Mesendoderm (in vitro differentiated cells): Measurements from ENCODE around the gene RFX3.
"Not testable (repeated sequence)": the region's sequence is repeated elsewhere in the genome, so short reads cannot be mapped to it uniquely, and the experiment has no call there.

Experiments
- DNase-seq: peaks from one replicate; pipeline ENCODE4 v3.0.0; 2013
- H2AK5ac ChIP-seq: 2 replicates; pipeline ENCODE4 v1.6.1; 2013; ENCODE audit warnings: low read length, inconsistent platforms
- H2BK120ac ChIP-seq: 2 replicates; pipeline ENCODE4 v1.6.1; 2013; ENCODE audit warnings: low read depth, mild to moderate bottlenecking, low read length, moderate library complexity, mixed read lengths
- H2BK15ac ChIP-seq: replicated peaks from 2 replicates; pipeline ENCODE4 v1.6.1; 2013; ENCODE audit warnings: low read depth, mild to moderate bottlenecking, moderate library complexity
- H2BK5ac ChIP-seq: 2 replicates; pipeline ENCODE4 v1.6.1; 2013; ENCODE audit warnings: low read length, inconsistent platforms
- H3K18ac ChIP-seq: 2 replicates; pipeline ENCODE4 v1.6.1; 2013; ENCODE audit warnings: mild to moderate bottlenecking, low read length, mixed read lengths
- H3K23ac ChIP-seq: one replicate; pipeline ENCODE4 v1.6.1; 2013; ENCODE audit warnings: low read length
- H3K27ac ChIP-seq: 2 replicates; pipeline ENCODE4 v1.5.1; 2013; ENCODE audit warnings: low read depth, mild to moderate bottlenecking, inconsistent platforms, low read length, moderate library complexity
- H3K27me3 ChIP-seq: 2 replicates; pipeline ENCODE4 v1.6.1; 2013; ENCODE audit warnings: low read length, control low read depth, mild to moderate bottlenecking, inconsistent platforms; ENCODE audit not compliant: insufficient read depth, poor library complexity
- H3K36me3 ChIP-seq: 2 replicates; pipeline ENCODE4 v1.6.1; 2013; ENCODE audit warnings: low read length, inconsistent platforms; ENCODE audit not compliant: control insufficient read depth, insufficient read depth
- H3K4ac ChIP-seq: one replicate; pipeline ENCODE4 v1.6.1; 2013; ENCODE audit warnings: low read depth, mild to moderate bottlenecking, low read length, moderate library complexity
- H3K4me1 ChIP-seq: 2 replicates; pipeline ENCODE4 v1.6.1; 2013; ENCODE audit warnings: low read depth, low read length, inconsistent platforms; ENCODE audit not compliant: control insufficient read depth
- H3K4me2 ChIP-seq: 2 replicates; pipeline ENCODE4 v1.6.1; 2013; ENCODE audit warnings: low read length
- H3K4me3 ChIP-seq: 2 replicates; pipeline ENCODE4 v1.5.1; 2013; ENCODE audit warnings: mild to moderate bottlenecking, low read length
- H3K56ac ChIP-seq: one replicate; pipeline ENCODE4 v1.6.1; 2013; ENCODE audit warnings: low read length
- H3K79me1 ChIP-seq: 2 replicates; pipeline ENCODE4 v1.6.1; 2013; ENCODE audit warnings: low read length, inconsistent platforms
- H3K79me2 ChIP-seq: 2 replicates; pipeline ENCODE4 v1.6.1; 2013; ENCODE audit warnings: mild to moderate bottlenecking, low read length; ENCODE audit not compliant: control insufficient read depth, insufficient read depth
- H3K9ac ChIP-seq: 2 replicates; pipeline ENCODE4 v1.6.1; 2013; ENCODE audit warnings: low read length, inconsistent platforms
- H4K5ac ChIP-seq: one replicate; pipeline ENCODE4 v1.6.1; 2013; ENCODE audit warnings: low read length
- H4K8ac ChIP-seq: one replicate; pipeline ENCODE4 v1.6.1; 2013; ENCODE audit warnings: low read depth, mild to moderate bottlenecking, control low read depth, low read length, moderate library complexity
- WGBS: extraction: QIAGEN DNeasy Blood & Tissue Kit; methylation state at CpG from one replicate; pipeline ENCODE4 v1.1.7; 2013; ENCODE audit warnings: low lambda C conversion rate, missing lambda C conversion rate; ENCODE audit not compliant: insufficient coverage; ENCODE audit errors: extremely low coverage; 5-methylcytosine and 5-hydroxymethylcytosine counted together

The RFX3 gene

DNA sequence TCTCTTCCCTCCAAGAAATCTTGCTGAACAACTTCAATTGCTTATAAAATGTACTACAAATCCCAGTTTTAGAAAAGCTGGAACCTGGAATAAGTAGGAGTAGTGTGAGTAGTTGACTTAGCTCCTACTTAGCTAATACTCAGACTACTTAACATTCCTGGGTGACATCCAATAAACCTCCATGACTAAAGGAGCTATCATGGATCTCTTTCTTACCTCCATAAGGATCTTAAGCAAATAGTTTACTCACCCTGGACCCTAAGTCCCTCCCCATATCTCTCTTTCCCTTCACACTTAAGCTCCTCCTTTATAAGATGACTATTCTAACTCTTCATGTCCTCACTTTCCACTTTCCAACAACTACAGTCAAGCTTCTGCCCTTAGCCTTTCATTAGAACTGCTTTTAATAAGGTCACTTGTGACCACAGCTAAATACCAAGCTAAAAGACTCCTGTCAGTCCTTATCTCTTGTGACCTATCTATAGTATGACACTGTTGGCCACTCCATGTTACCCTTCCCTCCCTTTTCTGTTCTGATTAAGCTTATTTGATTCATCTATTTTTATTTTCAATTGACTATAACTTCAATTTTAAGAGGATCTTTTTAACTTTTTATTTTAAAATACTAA is 194.9 kb downstream of the RFX3 start:
- H3K27me3 ChIP-seq, result no peaks in the 10 kb centered on the region
- no peak overlapping the region for H2AK5ac ChIP-seq
- no peaks in the 10 kb centered on the region for H3K79me2 ChIP-seq
- H3K4ac ChIP-seq, result no peak overlapping the region
- H3K27ac ChIP-seq, result no peak overlapping the region
- H4K5ac ChIP-seq, result no peak overlapping the region
- H3K36me3 ChIP-seq, result no peaks in the 10 kb centered on the region
- H2BK15ac ChIP-seq, result no peak overlapping the region
- H3K9ac ChIP-seq, result no peak overlapping the region
- H2BK5ac ChIP-seq, result no peak overlapping the region
- H3K4me1 ChIP-seq, result no peaks in the 10 kb centered on the region
- no peak overlapping the region for H3K56ac ChIP-seq
- peak; percentile 16 for DNase-seq
- H2BK120ac ChIP-seq, result no peak overlapping the region
- H3K23ac ChIP-seq, result no peak overlapping the region
- no peak overlapping the region for H3K4me3 ChIP-seq
- no peaks in the 10 kb centered on the region for H3K79me1 ChIP-seq
- no peak overlapping the region for H3K18ac ChIP-seq
- no peak overlapping the region for H3K4me2 ChIP-seq
- no peak overlapping the region for H4K8ac ChIP-seq

DNA sequence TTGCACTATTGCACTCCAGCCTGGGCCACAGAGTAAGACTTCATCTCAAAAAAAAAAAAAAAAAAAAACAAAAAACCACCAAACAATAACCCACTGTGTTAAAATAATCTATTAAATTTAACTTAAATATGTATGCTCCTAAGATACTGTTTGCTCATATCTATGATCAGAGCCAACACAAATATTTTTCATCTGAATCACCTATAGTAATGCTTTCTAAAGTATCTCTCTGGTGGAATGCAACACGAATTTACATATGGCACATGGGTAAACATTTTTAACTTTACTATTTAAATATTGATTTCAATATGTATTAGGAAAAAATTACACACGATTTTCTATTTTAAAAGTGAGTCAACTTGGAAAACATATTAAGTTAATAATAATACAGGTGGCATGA is 196.4 kb downstream of the RFX3 start:
- Histone ChIP-seq H3K36me3 (no peaks in the 10 kb centered on the region), H3K23ac (no peak overlapping the region), H3K56ac (no peak overlapping the region), H2BK120ac (no peak overlapping the region), H3K27ac (no peak overlapping the region), H4K8ac (no peak overlapping the region), H2AK5ac (no peak overlapping the region), H4K5ac (no peak overlapping the region), H3K79me1 (no peaks in the 10 kb centered on the region), H3K4me2 (no peak overlapping the region), H2BK5ac (no peak overlapping the region), H3K4ac (no peak overlapping the region), H3K18ac (no peak overlapping the region), H2BK15ac (no peak overlapping the region), H3K79me2 (no peaks in the 10 kb centered on the region), H3K27me3 (no peaks in the 10 kb centered on the region), H3K4me3 (no peak overlapping the region), H3K4me1 (no peaks in the 10 kb centered on the region), H3K9ac (no peak overlapping the region)
- DNase-seq, result no peak
- no CpG with 5 or more reads among the region's 2 CpGs for WGBS

DNA sequence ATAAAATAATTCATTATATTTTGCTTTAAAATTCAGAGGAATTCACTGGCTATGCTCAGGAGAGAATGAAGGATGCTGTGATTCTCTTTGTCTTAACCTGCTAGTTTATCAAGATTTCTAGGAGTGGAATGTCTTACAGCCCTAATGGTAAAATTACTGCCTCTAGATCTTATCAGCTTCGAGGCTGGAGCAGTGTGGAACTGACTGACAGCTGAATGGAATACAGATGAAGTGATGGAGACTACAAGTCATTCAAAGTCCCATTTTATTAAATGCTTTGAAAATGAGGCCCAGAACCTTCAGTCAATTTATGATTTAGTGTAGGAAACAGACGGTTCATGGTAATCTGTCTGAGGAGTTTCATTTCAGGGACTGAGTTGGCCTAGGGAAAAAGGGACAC is 202.1 kb downstream of the RFX3 start:
- H3K9ac ChIP-seq, result no peak overlapping the region
- no peak overlapping the region for H4K5ac ChIP-seq
- peak; percentile 40 for DNase-seq
- no peaks in the 10 kb centered on the region for H3K27me3 ChIP-seq
- no peak overlapping the region for H2AK5ac ChIP-seq
- H3K4me1 ChIP-seq, result no peaks in the 10 kb centered on the region
- H3K27ac ChIP-seq, result no peak overlapping the region
- H2BK120ac ChIP-seq, result no peak overlapping the region
- H3K18ac ChIP-seq, result no peak overlapping the region
- no peaks in the 10 kb centered on the region for H3K79me2 ChIP-seq
- no peak overlapping the region for H2BK15ac ChIP-seq
- no peaks in the 10 kb centered on the region for H3K36me3 ChIP-seq
- H3K4me2 ChIP-seq, result no peak overlapping the region
- no peak overlapping the region for H3K4ac ChIP-seq
- H3K79me1 ChIP-seq, result no peaks in the 10 kb centered on the region
- H4K8ac ChIP-seq, result no peak overlapping the region
- no peak overlapping the region for H3K56ac ChIP-seq
- no CpG with 5 or more reads among the region's 2 CpGs for WGBS
- no peak overlapping the region for H3K23ac ChIP-seq
- H3K4me3 ChIP-seq, result no peak overlapping the region
- no peak overlapping the region for H2BK5ac ChIP-seq

DNA sequence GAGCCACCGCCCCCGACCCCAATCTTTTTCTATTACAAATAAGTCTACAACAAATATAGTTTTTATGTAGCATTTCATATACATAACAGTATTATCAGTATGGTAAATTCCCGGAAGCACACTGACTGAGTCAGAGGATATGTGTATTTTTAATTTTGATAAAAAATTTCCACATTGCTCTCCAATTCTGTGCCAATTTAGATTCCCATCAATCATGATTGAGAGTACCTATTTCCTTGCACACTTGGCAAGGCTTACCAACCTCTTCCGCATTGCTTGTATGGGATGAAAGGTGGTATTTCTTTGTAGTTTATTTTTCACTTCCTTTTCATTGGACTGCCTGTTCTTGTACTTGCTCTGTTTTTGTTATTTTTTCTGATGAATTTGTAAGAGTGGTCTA is 204.6 kb downstream of the RFX3 start:
- no peaks in the 10 kb centered on the region for H3K36me3 ChIP-seq
- H2BK5ac ChIP-seq, result no peak overlapping the region
- H4K5ac ChIP-seq, result no peak overlapping the region
- no peaks in the 10 kb centered on the region for H3K27me3 ChIP-seq
- H2AK5ac ChIP-seq, result no peak overlapping the region
- no peak for DNase-seq
- H2BK120ac ChIP-seq, result no peak overlapping the region
- no peak overlapping the region for H3K23ac ChIP-seq
- WGBS, result no CpG with 5 or more reads among the region's 4 CpGs
- no peak overlapping the region for H2BK15ac ChIP-seq
- H3K4me1 ChIP-seq, result no peaks in the 10 kb centered on the region
- H3K79me1 ChIP-seq, result no peaks in the 10 kb centered on the region
- H3K56ac ChIP-seq, result no peak overlapping the region
- no peak overlapping the region for H3K18ac ChIP-seq
- H4K8ac ChIP-seq, result no peak overlapping the region
- no peak overlapping the region for H3K4me3 ChIP-seq
- no peak overlapping the region for H3K4ac ChIP-seq
- H3K9ac ChIP-seq, result no peak overlapping the region
- H3K4me2 ChIP-seq, result no peak overlapping the region
- H3K27ac ChIP-seq, result no peak overlapping the region
- no peaks in the 10 kb centered on the region for H3K79me2 ChIP-seq

DNA sequence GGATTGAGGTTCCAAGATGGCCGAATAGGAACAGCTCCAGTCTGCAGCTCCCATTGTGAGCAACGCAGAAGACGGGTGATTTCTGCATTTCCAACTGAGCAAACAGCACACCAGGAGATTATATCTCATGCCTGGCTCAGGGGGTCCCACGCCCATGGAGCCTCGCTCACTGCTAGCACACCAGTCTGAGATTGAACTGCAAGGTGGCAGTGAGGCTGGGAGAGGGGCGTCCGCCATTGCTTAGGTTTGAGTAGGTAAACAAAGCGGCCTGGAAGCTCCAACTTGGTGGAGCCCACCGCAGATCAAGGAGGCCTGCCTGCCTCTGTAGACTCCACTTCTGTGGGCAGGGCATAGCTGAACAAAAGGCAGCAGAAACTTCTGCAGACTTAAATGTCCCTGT is 213.2 kb downstream of the RFX3 start:
- not testable (repeated sequence) for H3K4me2 ChIP-seq, H3K4ac ChIP-seq, H3K4me1 ChIP-seq, H2BK120ac ChIP-seq, H3K27ac ChIP-seq, H3K18ac ChIP-seq, H3K36me3 ChIP-seq, DNase-seq, H2BK5ac ChIP-seq, H4K5ac ChIP-seq, H3K79me1 ChIP-seq, H2BK15ac ChIP-seq, H3K79me2 ChIP-seq, H3K27me3 ChIP-seq, H3K23ac ChIP-seq, H4K8ac ChIP-seq, H2AK5ac ChIP-seq, H3K9ac ChIP-seq, H3K56ac ChIP-seq, H3K4me3 ChIP-seq
- WGBS, result no CpG with 5 or more reads among the region's 9 CpGs

DNA sequence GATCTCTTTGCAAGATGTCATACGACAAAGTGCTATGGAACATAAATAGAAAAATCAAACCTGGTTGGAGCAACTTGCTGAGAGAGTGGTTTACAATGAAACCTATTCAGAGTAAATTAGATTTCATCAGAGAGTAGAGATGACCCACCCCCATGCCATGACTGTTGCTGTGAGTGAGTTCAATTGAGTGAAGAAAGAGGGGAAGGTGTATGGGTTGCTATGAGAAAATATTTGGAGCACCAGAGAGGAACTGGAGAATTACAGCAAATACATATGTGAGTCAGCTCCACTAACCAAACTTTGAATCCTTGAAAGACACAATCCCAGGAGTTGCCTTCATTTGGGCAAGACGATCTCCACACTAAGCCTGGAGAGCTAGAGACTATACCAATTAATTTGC is 217.2 kb downstream of the RFX3 start:
- H3K79me2 ChIP-seq, result no peaks in the 10 kb centered on the region
- no peak for DNase-seq
- no peak overlapping the region for H2BK120ac ChIP-seq
- no peak overlapping the region for H2BK5ac ChIP-seq
- no peak overlapping the region for H3K9ac ChIP-seq
- H3K4me2 ChIP-seq, result no peak overlapping the region
- H3K79me1 ChIP-seq, result no peaks in the 10 kb centered on the region
- no peak overlapping the region for H3K56ac ChIP-seq
- H3K27me3 ChIP-seq, result no peaks in the 10 kb centered on the region
- H2AK5ac ChIP-seq, result no peak overlapping the region
- H3K27ac ChIP-seq, result no peak overlapping the region
- no peaks in the 10 kb centered on the region for H3K36me3 ChIP-seq
- no peak overlapping the region for H3K23ac ChIP-seq
- no peak overlapping the region for H4K8ac ChIP-seq
- H3K4ac ChIP-seq, result no peak overlapping the region
- no peak overlapping the region for H3K4me3 ChIP-seq
- WGBS, result no CpG with 5 or more reads among the region's 2 CpGs
- H3K4me1 ChIP-seq, result no peaks in the 10 kb centered on the region
- no peak overlapping the region for H4K5ac ChIP-seq
- no peak overlapping the region for H3K18ac ChIP-seq
- H2BK15ac ChIP-seq, result no peak overlapping the region
